ENCODE data around the gene RPL9. TPM values are rescaled to one million over a fixed set of nuclear protein-coding genes. Genes with fewer than 3 reads are reported as not detected.
"Not testable (repeated sequence)": the region's sequence is repeated elsewhere in the genome, so short reads cannot be mapped to it uniquely, and the experiment has no call there.

RPL9 gene
- total RNA-seq, 1 donor from 2014 or later: 763 TPM

- H3K9me3 ChIP-seq (replicated peaks): no peaks in the 10 kb centered on the region
- H3K4me1 ChIP-seq: no peaks in the 10 kb centered on the region
- no peak overlapping the region for H3K27ac ChIP-seq (replicated peaks)
- H3K4me3 ChIP-seq: no peak overlapping the region
- intact Hi-C loops (cut with micrococcal nuclease): no loop called here
- H3K27me3 ChIP-seq (ENCODE audit: low read depth): no peaks in the 10 kb centered on the region
- H3K36me3 ChIP-seq: no peaks in the 10 kb centered on the region
- DNase-seq: no peak
- TF ChIP-seq CTCF (IDR thresholded peaks at IDR 0.05; ENCODE audit: borderline replicate concordance): no peak
Measured at GRCh38 chr4:39426728-39427127, 32.0 kb downstream of the RPL9 start.

GRCh38 chr4:39425297-39425696 lies 33.4 kb downstream of the RPL9 start:
- intact Hi-C loops (cut with micrococcal nuclease); H3K9me3 ChIP-seq (replicated peaks); H3K4me3 ChIP-seq; H3K27ac ChIP-seq (replicated peaks); H3K27me3 ChIP-seq (ENCODE audit: low read depth); DNase-seq; H3K4me1 ChIP-seq; H3K36me3 ChIP-seq: not testable (repeated sequence)

GRCh38 chr4:39422247-39422646 lies 36.5 kb downstream of the RPL9 start:
- no peak for DNase-seq
- Histone ChIP-seq H3K9me3 (replicated peaks) (no peaks in the 10 kb centered on the region), H3K4me3 (no peak overlapping the region), H3K36me3 (no peaks in the 10 kb centered on the region), H3K27me3 (ENCODE audit: low read depth) (no peaks in the 10 kb centered on the region), H3K4me1 (no peaks in the 10 kb centered on the region), H3K27ac (replicated peaks) (no peak overlapping the region)
- TF ChIP-seq CTCF (IDR thresholded peaks at IDR 0.05; ENCODE audit: borderline replicate concordance): no peak
- intact Hi-C loops (cut with micrococcal nuclease): no loop called here

GRCh38 chr4:39415678-39416283 lies 42.9 kb downstream of the RPL9 start:
- no peak for TF ChIP-seq CTCF (IDR thresholded peaks at IDR 0.05; ENCODE audit: borderline replicate concordance)
- H3K27me3 ChIP-seq (ENCODE audit: low read depth): no peaks in the 10 kb centered on the region
- intact Hi-C loops (cut with micrococcal nuclease): no loop called here
- no peaks in the 10 kb centered on the region for H3K4me1 ChIP-seq
- H3K27ac ChIP-seq (replicated peaks): no peak overlapping the region
- H3K36me3 ChIP-seq: no peaks in the 10 kb centered on the region
- H3K4me3 ChIP-seq: no peak overlapping the region
- no peak for DNase-seq
- H3K9me3 ChIP-seq (replicated peaks): no peaks in the 10 kb centered on the region

GRCh38 chr4:39411561-39411960 lies 47.2 kb downstream of the RPL9 start:
- intact Hi-C loops (cut with micrococcal nuclease); H3K9me3 ChIP-seq (replicated peaks); H3K4me1 ChIP-seq; H3K4me3 ChIP-seq; H3K36me3 ChIP-seq; H3K27me3 ChIP-seq (ENCODE audit: low read depth); H3K27ac ChIP-seq (replicated peaks); DNase-seq: not testable (repeated sequence)

GRCh38 chr4:39410415-39410814 lies 48.3 kb downstream of the RPL9 start:
- peak; percentile 16 for TF ChIP-seq CTCF (IDR thresholded peaks at IDR 0.05; ENCODE audit: borderline replicate concordance)
- Histone ChIP-seq H3K36me3 (no peaks in the 10 kb centered on the region), H3K27ac (replicated peaks) (no peak overlapping the region), H3K4me1 (no peaks in the 10 kb centered on the region), H3K27me3 (ENCODE audit: low read depth) (peaks cover 5% of the 10 kb centered on the region), H3K9me3 (replicated peaks) (no peaks in the 10 kb centered on the region), H3K4me3 (no peak overlapping the region)
- intact Hi-C loops (cut with micrococcal nuclease): no loop called here
- DNase-seq: no peak

- Histone ChIP-seq H3K36me3 (no peaks in the 10 kb centered on the region), H3K4me1 (no peaks in the 10 kb centered on the region), H3K27me3 (ENCODE audit: low read depth) (peaks cover 5% of the 10 kb centered on the region), H3K27ac (replicated peaks) (no peak overlapping the region), H3K9me3 (replicated peaks) (no peaks in the 10 kb centered on the region), H3K4me3 (no peak overlapping the region)
- no peak for TF ChIP-seq CTCF (IDR thresholded peaks at IDR 0.05; ENCODE audit: borderline replicate concordance)
- intact Hi-C loops (cut with micrococcal nuclease): no loop called here
- no peak for DNase-seq
Measured at GRCh38 chr4:39407584-39407885, 51.2 kb downstream of the RPL9 start.

All from left ventricle myocardium inferior (tissue), 1 donor.